ENCODE measurements around the gene NR2C2. TPM values are rescaled to one million over a fixed set of nuclear protein-coding genes. Genes with fewer than 3 reads are reported as not detected.

NR2C2 gene
- polyA plus RNA-seq, 1 donor = 51.0 TPM

- Histone ChIP-seq H3K4me1 (ENCODE audit: control insufficient read depth, insufficient read depth, low read length) (no peaks in the 10 kb centered on the region), H3K27ac (ENCODE audit: low read length) (no peak overlapping the region), H3K27me3 (ENCODE audit: control insufficient read depth, insufficient read depth, low read length) (no peaks in the 10 kb centered on the region), H3K4me3 (ENCODE audit: low read length) (no peak overlapping the region), H3K9me3 (ENCODE audit: control insufficient read depth, low read depth, low read length) (no peaks in the 10 kb centered on the region), H3K36me3 (ENCODE audit: control insufficient read depth, insufficient read depth, low read length) (peaks cover 91% of the 10 kb centered on the region)
- DNase-seq = no peak
- WGBS (ENCODE audit: insufficient coverage, low lambda C conversion rate) = no CpG with 5 or more reads among the region's 3 CpGs
Observed at GRCh38 chr3:15042936-15043335, 95.6 kb downstream of the NR2C2 start.

GRCh38 chr3:15043408-15044171 is 96.2 kb downstream of the NR2C2 start:
- H3K9me3 ChIP-seq (ENCODE audit: control insufficient read depth, low read depth, low read length) = no peaks in the 10 kb centered on the region
- WGBS (ENCODE audit: insufficient coverage, low lambda C conversion rate) = no CpG with 5 or more reads among the region's 11 CpGs
- no peaks in the 10 kb centered on the region for H3K4me1 ChIP-seq (ENCODE audit: control insufficient read depth, insufficient read depth, low read length)
- H3K36me3 ChIP-seq (ENCODE audit: control insufficient read depth, insufficient read depth, low read length) = peaks cover 89% of the 10 kb centered on the region
- no peaks in the 10 kb centered on the region for H3K27me3 ChIP-seq (ENCODE audit: control insufficient read depth, insufficient read depth, low read length)
- DNase-seq = no peak
- no peak overlapping the region for H3K4me3 ChIP-seq (ENCODE audit: low read length)
- no peak overlapping the region for H3K27ac ChIP-seq (ENCODE audit: low read length)

DNA sequence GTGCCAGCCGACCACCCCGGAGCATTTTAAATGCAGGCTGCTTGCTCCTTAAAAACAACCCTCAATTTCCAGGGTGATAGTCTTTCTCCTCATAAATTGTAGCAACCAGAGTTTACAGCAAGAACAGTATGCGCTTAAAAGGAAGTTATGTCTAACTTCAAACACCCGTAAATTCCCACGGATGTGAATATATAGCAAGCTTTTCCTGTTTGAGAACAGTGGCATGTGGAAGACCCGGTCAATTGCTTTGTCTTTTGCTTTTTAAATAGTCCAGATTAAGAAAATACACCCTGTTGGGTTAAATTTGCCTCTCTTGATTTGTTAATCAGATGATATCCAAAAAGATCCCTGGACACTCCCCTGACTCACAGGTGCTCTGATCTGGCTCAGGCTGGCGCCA is 96.9 kb downstream of the NR2C2 start:
- WGBS (ENCODE audit: insufficient coverage, low lambda C conversion rate) = no CpG with 5 or more reads among the region's 7 CpGs
- H3K36me3 ChIP-seq (ENCODE audit: control insufficient read depth, insufficient read depth, low read length) = peaks cover 88% of the 10 kb centered on the region
- H3K27me3 ChIP-seq (ENCODE audit: control insufficient read depth, insufficient read depth, low read length) = no peaks in the 10 kb centered on the region

DNA sequence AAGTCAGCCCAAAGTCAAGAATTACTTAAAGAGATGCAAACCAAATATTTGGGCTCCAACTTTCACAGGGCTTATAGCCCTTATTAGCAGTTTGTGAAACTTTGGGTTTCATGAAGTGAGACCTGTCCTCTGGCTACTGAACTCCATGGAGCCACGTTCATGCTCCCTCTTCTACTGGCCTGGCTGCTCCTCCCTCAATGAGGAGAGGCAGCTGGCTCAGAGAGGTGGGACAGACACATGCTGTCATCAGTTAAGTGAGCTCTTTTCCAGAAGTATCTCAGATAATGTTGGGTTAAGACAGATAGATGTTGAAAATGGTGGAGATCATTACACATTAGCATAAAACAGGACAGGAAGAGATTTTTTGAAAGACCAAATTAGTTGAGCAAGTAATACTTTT is 98.3 kb downstream of the NR2C2 start:
- no CpG with 5 or more reads among the region's 1 CpG for WGBS (ENCODE audit: insufficient coverage, low lambda C conversion rate)
- Histone ChIP-seq H3K4me3 (ENCODE audit: low read length) (no peak overlapping the region), H3K36me3 (ENCODE audit: control insufficient read depth, insufficient read depth, low read length) (peaks cover 91% of the 10 kb centered on the region), H3K27me3 (ENCODE audit: control insufficient read depth, insufficient read depth, low read length) (no peaks in the 10 kb centered on the region), H3K27ac (ENCODE audit: low read length) (no peak overlapping the region), H3K4me1 (ENCODE audit: control insufficient read depth, insufficient read depth, low read length) (no peaks in the 10 kb centered on the region), H3K9me3 (ENCODE audit: control insufficient read depth, low read depth, low read length) (no peaks in the 10 kb centered on the region)
- no peak for DNase-seq

More for the DNA sequence above, 96.9 kb downstream of the NR2C2 start:
- Histone ChIP-seq H3K4me1 (ENCODE audit: control insufficient read depth, insufficient read depth, low read length) (no peaks in the 10 kb centered on the region), H3K9me3 (ENCODE audit: control insufficient read depth, low read depth, low read length) (no peaks in the 10 kb centered on the region), H3K27ac (ENCODE audit: low read length) (no peak overlapping the region), H3K4me3 (ENCODE audit: low read length) (no peak overlapping the region)
- DNase-seq = no peak

DNA sequence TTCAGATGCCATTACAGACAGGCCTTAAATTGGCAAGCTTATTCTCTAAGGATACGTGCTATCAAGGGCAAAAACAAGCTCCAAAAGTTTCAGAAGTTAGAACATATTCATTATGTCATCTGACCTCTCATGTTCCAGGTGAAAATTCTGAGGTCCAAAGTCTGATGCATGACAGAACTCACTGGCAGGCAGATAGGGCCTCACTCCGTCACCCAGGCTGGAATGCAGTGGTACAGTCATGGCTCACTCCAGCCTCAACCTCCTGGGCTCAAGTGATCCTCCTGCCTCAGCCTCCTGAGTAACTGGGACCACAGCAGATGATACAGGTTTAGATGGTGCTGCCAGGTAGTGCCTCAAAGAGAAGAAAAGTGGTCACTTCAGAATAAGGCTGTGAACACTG is 102.2 kb downstream of the NR2C2 start:
- Histone ChIP-seq H3K36me3 (ENCODE audit: control insufficient read depth, insufficient read depth, low read length) (peaks cover 83% of the 10 kb centered on the region), H3K27ac (ENCODE audit: low read length) (no peak overlapping the region), H3K4me1 (ENCODE audit: control insufficient read depth, insufficient read depth, low read length) (no peaks in the 10 kb centered on the region), H3K4me3 (ENCODE audit: low read length) (no peak overlapping the region), H3K27me3 (ENCODE audit: control insufficient read depth, insufficient read depth, low read length) (no peaks in the 10 kb centered on the region), H3K9me3 (ENCODE audit: control insufficient read depth, low read depth, low read length) (no peaks in the 10 kb centered on the region)
- DNase-seq = peak; percentile 31 to 64
- WGBS (ENCODE audit: insufficient coverage, low lambda C conversion rate) = 20% methylated on average over 1 of the region's 2 CpGs

DNA sequence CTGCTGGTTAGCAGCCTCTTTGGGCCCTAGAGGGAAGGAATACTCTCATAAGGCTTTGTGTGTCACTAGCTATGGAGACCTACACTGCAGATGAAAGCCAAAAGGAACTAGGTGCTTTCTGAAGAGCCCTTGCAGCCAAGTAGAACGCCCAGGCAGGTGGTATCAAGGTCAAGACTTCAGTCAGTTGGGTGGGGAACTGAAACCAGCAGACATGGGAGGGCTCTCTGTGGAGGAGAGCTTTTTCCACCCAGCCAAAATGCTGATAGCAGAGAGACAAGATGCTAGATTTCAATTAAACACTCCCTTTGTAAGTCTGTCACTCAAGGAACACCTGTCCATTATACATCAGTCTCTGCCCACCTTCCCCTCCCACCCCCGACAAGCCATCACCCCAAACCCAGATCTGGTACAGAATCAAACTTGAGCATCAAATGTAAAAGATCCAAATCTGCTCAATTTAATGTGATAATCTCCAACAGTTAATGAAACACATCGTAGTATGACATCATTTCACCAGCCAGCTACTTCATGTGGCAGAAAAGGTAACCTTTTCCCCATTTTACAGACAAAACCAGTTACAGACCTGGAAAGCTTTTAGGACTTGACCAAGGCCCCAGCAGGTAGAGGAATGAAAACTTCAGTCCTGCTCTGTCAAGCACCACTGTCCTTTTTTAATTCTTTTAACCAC is 103.2 kb downstream of the NR2C2 start:
- Histone ChIP-seq H3K36me3 (ENCODE audit: control insufficient read depth, insufficient read depth, low read length) (peaks cover 73% of the 10 kb centered on the region), H3K4me1 (ENCODE audit: control insufficient read depth, insufficient read depth, low read length) (no peaks in the 10 kb centered on the region), H3K4me3 (ENCODE audit: low read length) (no peak overlapping the region), H3K27ac (ENCODE audit: low read length) (no peak overlapping the region), H3K9me3 (ENCODE audit: control insufficient read depth, low read depth, low read length) (no peaks in the 10 kb centered on the region), H3K27me3 (ENCODE audit: control insufficient read depth, insufficient read depth, low read length) (no peaks in the 10 kb centered on the region)
- WGBS (ENCODE audit: insufficient coverage, low lambda C conversion rate) = no CpG with 5 or more reads among the region's 3 CpGs
- no peak for DNase-seq

- H3K36me3 ChIP-seq (ENCODE audit: control insufficient read depth, insufficient read depth, low read length) = peaks cover 68% of the 10 kb centered on the region
- no peaks in the 10 kb centered on the region for H3K4me1 ChIP-seq (ENCODE audit: control insufficient read depth, insufficient read depth, low read length)
- peak; percentile 28 to 56 for DNase-seq
- no peak overlapping the region for H3K4me3 ChIP-seq (ENCODE audit: low read length)
- no CpG with 5 or more reads among the region's 1 CpG for WGBS (ENCODE audit: insufficient coverage, low lambda C conversion rate)
- no peaks in the 10 kb centered on the region for H3K9me3 ChIP-seq (ENCODE audit: control insufficient read depth, low read depth, low read length)
- no peaks in the 10 kb centered on the region for H3K27me3 ChIP-seq (ENCODE audit: control insufficient read depth, insufficient read depth, low read length)
- no peak overlapping the region for H3K27ac ChIP-seq (ENCODE audit: low read length)
Observed at GRCh38 chr3:15051531-15051930, 104.1 kb downstream of the NR2C2 start.

DNA sequence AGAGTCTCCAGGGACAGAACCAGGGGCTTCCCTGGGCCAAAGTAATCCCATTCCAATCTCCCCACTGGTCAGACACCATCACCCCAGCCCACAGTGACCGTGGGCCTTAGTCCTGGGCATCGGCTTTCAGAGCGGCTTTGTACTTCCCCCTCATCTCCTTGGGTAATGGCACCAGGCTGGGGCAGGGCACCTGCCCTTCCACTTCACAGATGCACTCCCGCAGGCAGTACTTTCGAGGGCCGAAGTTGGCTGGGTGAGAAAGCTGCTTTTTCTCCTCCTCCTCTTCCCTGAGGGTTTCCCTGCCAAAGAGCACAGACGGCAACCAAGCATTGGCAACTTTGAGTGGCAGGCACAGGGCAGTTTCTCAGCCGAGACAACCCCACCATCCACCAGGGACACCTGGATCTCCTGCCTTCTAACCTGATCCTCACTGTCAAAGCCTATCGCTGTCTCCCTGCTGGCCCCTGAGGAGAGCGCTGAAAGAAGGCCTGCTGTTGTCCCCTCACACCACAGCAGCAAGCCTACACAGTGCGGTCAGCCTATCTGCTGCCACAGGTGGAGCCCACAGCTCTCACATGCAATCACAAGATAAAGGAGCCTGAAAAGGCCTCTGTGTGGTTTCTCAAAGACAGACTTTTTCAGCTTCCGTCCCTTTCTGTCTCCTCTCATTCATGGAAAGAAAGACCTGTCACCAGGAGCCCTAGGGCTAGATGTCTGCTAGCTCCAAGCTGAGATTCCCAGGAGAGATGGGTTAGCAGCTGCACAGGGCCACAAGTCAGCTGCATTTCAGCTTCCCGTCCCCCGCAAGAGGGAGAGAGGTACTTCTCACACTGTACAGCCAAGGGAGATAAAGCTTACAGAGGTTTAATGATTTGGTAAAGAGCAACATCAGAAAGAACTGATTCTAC is 105.2 kb downstream of the NR2C2 start:
- no peak overlapping the region for H3K4me3 ChIP-seq (ENCODE audit: low read length)
- no peaks in the 10 kb centered on the region for H3K9me3 ChIP-seq (ENCODE audit: control insufficient read depth, low read depth, low read length)
- H3K36me3 ChIP-seq (ENCODE audit: control insufficient read depth, insufficient read depth, low read length) = peaks cover 68% of the 10 kb centered on the region
- no peak overlapping the region for H3K27ac ChIP-seq (ENCODE audit: low read length)
- WGBS (ENCODE audit: insufficient coverage, low lambda C conversion rate) = no CpG with 5 or more reads among the region's 14 CpGs
- no peaks in the 10 kb centered on the region for H3K27me3 ChIP-seq (ENCODE audit: control insufficient read depth, insufficient read depth, low read length)
- no peaks in the 10 kb centered on the region for H3K4me1 ChIP-seq (ENCODE audit: control insufficient read depth, insufficient read depth, low read length)
- DNase-seq = no peak

DNA sequence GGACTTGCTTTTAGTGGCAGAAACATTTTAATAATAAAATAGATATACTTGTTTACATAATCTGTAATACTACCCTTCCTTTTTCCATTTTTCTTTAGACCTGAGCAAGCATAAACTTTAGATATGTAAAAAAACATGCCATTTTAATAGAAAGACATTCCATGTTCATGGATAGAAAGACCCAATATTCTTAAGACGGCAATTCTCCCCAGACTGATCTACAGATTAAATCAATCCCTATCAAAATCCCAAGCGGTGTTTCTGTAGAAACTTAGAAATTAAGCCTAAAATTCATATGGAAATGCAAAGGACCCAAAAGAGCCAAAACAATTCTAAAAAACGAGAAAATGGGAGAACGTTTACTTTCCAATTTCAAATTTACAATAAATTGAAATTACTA is 106.2 kb downstream of the NR2C2 start:
- WGBS (ENCODE audit: insufficient coverage, low lambda C conversion rate) = 100% methylated on average over 3 of the region's 4 CpGs
- Histone ChIP-seq H3K4me3 (ENCODE audit: low read length) (no peak overlapping the region), H3K9me3 (ENCODE audit: control insufficient read depth, low read depth, low read length) (no peaks in the 10 kb centered on the region), H3K27ac (ENCODE audit: low read length) (no peak overlapping the region), H3K4me1 (ENCODE audit: control insufficient read depth, insufficient read depth, low read length) (no peaks in the 10 kb centered on the region), H3K27me3 (ENCODE audit: control insufficient read depth, insufficient read depth, low read length) (no peaks in the 10 kb centered on the region), H3K36me3 (ENCODE audit: control insufficient read depth, insufficient read depth, low read length) (peaks cover 67% of the 10 kb centered on the region)
- DNase-seq = no peak

DNA sequence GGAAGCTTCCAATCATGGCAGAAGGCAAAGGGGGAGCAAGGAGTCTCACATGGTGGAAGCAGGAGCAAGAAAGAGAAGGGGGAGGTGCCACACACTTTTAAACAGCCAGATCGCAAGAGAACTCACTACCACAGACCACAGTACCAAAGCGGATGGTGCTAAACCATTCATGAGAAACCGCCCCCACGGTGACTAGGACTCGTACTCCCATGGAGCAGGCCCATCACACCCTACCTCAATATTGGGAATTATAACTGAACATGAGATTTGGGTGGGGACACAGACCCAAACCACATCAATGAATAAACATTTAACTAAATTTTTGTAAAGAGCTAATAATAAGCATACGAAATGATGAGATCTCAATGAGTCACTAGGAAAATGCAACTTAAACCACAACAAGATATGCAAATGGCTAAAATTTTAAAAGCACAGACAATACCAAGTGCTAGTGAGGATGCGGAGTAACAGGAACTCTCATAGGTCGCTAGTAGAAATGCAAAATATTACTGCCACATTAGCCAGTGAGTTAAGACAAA is 107.7 kb downstream of the NR2C2 start:
- Histone ChIP-seq H3K27ac (ENCODE audit: low read length) (no peak overlapping the region), H3K9me3 (ENCODE audit: control insufficient read depth, low read depth, low read length) (no peaks in the 10 kb centered on the region), H3K4me1 (ENCODE audit: control insufficient read depth, insufficient read depth, low read length) (no peaks in the 10 kb centered on the region), H3K36me3 (ENCODE audit: control insufficient read depth, insufficient read depth, low read length) (peaks cover 64% of the 10 kb centered on the region), H3K4me3 (ENCODE audit: low read length) (no peak overlapping the region), H3K27me3 (ENCODE audit: control insufficient read depth, insufficient read depth, low read length) (no peaks in the 10 kb centered on the region)
- 100% methylated on average over 3 of the region's 8 CpGs for WGBS (ENCODE audit: insufficient coverage, low lambda C conversion rate)
- DNase-seq = no peak

All from large intestine (tissue), 3 donors.